Stimulated activated memory B cell treated with anti-CD40 and anti-IgM and Interleukin-4, amounts not matched to agents 10 μg/mL and 1 μg/mL and 100 μg/mL, for 72 hours (primary cell): Measurements from ENCODE around the gene TRAF4.
"Not testable (repeated sequence)": the region's sequence is repeated elsewhere in the genome, so short reads cannot be mapped to it uniquely, and the experiment has no call there.

ENCODE experiments used
- ATAC-seq: fragments of 150-1000 bp; cut with Tn5 transposase; 2 replicates; pipeline ENCODE4 v1.10.0; 2021
- H3K27ac Mint-ChIP-seq: one replicate; pipeline ENCODE4 v1.8.0; 2022; ENCODE audit warnings: mild to moderate bottlenecking, mixed read lengths
- H3K27me3 Mint-ChIP-seq: one replicate; pipeline ENCODE4 v1.8.0; 2022; ENCODE audit warnings: mixed read lengths
- H3K36me3 Mint-ChIP-seq: one replicate; pipeline ENCODE4 v1.8.0; 2022; ENCODE audit warnings: mixed read lengths
- H3K4me1 Mint-ChIP-seq: one replicate; pipeline ENCODE4 v1.8.0; 2022; ENCODE audit warnings: mixed read lengths
- H3K4me3 Mint-ChIP-seq: one replicate; pipeline ENCODE4 v1.8.0; 2022; ENCODE audit warnings: mild to moderate bottlenecking, moderate library complexity, mixed read lengths
- H3K9me3 Mint-ChIP-seq: one replicate; pipeline ENCODE4 v1.8.0; 2022; ENCODE audit warnings: mixed read lengths

Gene TRAF4

DNA sequence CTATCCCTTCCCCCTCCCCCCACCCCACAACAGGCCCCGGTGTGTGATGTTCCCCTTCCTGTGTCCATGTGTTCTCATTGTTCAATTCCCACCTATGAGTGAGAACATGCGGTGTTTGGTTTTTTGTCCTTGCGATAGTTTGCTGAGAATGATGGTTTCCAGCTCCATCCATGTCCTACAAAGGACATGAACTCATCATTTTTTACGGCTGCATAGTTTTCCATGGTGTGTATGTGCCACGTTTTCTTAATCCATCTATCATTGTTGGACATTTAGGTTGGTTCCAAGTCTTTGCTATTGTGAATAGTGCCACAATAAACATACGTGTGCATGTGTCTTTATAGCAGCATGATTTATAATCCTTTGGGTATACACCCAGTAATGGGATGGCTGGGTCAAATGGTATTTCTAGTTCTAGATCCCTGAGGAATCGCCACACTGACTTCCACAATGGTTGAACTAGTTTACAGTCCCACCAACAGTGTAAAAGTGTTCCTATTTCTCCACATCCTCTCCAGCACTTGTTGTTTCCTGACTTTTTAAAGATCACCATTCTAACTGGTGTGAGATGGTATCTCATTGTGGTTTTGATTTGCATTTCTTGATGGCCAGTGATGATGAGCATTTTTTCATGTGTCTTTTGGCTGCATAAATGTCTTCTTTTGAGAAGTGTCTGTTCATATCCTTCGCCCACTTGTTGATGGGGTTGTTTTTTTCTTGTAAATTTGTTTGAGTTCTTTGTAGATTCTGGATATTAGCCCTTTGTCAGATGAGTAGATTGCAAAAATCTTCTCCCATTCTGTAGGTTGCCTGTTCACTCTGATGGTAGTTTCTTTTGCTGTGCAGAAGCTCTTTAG lies 7.7 kb upstream of the TRAF4 start:
- H3K4me1 Mint-ChIP-seq, result peaks cover 72% of the 10 kb centered on the region
- ATAC-seq, H3K27me3 Mint-ChIP-seq, H3K27ac Mint-ChIP-seq, H3K9me3 Mint-ChIP-seq, H3K4me3 Mint-ChIP-seq: not testable (repeated sequence)
- peaks cover 39% of the 10 kb centered on the region for H3K36me3 Mint-ChIP-seq

DNA sequence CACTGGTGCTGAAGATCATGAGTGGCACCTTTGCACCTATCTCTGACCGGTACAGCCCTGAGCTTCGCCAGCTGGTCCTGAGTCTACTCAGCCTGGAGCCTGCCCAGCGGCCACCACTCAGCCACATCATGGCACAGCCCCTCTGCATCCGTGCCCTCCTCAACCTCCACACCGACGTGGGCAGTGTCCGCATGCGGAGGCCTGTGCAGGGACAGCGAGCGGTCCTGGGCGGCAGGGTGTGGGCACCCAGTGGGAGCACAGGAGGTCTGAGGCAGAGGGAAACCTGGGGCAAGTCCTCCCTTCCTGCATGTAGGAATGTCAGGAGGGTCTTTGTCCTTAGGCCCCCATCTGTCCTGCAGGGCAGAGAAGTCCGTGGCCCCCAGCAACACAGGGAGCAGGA lies 6.5 kb upstream of the TRAF4 start:
- H3K9me3 Mint-ChIP-seq, result peaks cover under 1% of the 10 kb centered on the region
- no peak for ATAC-seq
- peak overlapping the region; percentile 93 for H3K27ac Mint-ChIP-seq
- peak overlapping the region; percentile 73 for H3K4me3 Mint-ChIP-seq
- peaks cover 42% of the 10 kb centered on the region for H3K36me3 Mint-ChIP-seq
- no peaks in the 10 kb centered on the region for H3K27me3 Mint-ChIP-seq
- H3K4me1 Mint-ChIP-seq, result peaks cover 83% of the 10 kb centered on the region

DNA sequence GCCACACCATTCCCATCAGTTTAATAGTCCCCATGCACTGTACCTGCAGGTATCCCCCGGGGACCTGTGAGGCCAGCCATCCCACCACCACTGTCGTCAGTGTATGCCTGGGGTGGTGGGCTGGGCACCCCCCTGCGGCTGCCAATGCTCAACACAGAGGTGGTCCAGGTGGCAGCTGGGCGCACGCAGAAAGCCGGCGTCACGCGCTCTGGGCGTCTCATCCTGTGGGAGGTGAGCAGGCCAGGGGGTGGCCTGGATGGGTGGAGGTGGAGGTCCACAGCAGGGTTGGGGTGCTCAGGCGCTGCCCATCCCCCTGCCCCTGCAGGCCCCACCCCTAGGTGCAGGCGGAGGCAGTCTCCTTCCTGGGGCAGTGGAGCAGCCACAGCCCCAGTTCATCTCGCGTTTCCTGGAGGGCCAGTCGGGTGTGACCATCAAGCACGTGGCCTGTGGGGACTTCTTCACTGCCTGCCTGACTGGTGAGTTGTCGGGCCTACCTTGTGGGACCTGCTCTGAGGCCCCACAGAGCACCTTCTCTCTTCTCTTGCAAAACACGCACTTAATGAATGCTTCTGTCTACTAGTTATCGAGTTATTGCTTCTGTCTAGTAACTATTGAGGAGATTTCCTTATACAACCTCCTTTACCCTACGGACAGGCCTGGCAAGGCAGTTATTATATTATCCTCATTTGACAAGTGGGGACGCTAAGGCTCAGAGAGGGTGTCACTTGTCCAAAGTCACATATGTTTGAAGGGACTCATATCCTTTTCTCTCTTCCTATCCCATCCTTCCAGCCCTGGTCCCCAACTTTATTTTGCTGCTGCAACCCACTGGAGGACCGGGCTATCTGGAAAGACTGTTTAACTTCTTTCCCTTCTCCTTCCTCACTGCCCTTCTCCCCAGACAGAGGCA lies 5.8 kb upstream of the TRAF4 start:
- H3K27me3 Mint-ChIP-seq, result no peaks in the 10 kb centered on the region
- H3K9me3 Mint-ChIP-seq, result no peaks in the 10 kb centered on the region
- H3K4me1 Mint-ChIP-seq, result peaks cover 87% of the 10 kb centered on the region
- peak overlapping the region; percentile 73 for H3K4me3 Mint-ChIP-seq
- H3K36me3 Mint-ChIP-seq, result peaks cover 42% of the 10 kb centered on the region
- H3K27ac Mint-ChIP-seq, result peak overlapping the region; percentile 93
- ATAC-seq, result peak; percentile 89

DNA sequence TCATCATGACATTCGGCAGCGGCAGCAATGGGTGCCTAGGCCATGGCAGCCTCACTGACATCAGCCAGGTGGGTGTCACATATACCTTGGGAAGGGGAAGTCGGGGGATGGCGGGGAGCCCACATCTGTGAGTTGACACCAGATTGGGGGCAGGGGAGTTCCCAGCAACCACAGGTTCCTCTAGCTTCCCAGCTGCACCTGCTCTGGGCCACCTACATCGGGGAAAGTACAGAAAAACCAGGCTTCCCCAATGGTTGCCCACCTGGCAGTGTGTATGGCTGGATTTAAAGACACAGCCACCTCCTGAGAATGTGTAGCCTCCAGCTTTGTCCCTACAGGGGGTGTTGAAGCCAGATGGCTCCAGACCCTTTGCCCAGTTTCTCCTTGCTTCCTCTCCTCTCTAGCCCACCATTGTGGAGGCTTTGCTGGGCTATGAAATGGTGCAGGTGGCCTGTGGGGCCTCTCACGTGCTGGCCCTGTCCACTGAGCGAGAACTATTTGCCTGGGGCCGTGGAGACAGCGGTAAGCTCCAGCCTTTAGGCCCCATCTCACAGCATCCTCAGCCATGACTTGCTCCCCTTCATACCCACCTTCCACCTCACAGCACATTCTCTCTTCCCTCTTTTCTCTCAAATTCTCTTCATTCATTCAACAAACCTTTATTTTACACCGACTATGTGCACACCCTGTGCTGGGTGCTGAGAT lies 5.0 kb upstream of the TRAF4 start:
- H3K9me3 Mint-ChIP-seq, result no peaks in the 10 kb centered on the region
- H3K4me3 Mint-ChIP-seq, result peak overlapping the region; percentile 73
- H3K27me3 Mint-ChIP-seq, result no peaks in the 10 kb centered on the region
- H3K27ac Mint-ChIP-seq, result peak overlapping the region; percentile 93
- H3K36me3 Mint-ChIP-seq, result peaks cover 40% of the 10 kb centered on the region
- peak; percentile 69 for ATAC-seq
- H3K4me1 Mint-ChIP-seq, result peaks cover 84% of the 10 kb centered on the region

DNA sequence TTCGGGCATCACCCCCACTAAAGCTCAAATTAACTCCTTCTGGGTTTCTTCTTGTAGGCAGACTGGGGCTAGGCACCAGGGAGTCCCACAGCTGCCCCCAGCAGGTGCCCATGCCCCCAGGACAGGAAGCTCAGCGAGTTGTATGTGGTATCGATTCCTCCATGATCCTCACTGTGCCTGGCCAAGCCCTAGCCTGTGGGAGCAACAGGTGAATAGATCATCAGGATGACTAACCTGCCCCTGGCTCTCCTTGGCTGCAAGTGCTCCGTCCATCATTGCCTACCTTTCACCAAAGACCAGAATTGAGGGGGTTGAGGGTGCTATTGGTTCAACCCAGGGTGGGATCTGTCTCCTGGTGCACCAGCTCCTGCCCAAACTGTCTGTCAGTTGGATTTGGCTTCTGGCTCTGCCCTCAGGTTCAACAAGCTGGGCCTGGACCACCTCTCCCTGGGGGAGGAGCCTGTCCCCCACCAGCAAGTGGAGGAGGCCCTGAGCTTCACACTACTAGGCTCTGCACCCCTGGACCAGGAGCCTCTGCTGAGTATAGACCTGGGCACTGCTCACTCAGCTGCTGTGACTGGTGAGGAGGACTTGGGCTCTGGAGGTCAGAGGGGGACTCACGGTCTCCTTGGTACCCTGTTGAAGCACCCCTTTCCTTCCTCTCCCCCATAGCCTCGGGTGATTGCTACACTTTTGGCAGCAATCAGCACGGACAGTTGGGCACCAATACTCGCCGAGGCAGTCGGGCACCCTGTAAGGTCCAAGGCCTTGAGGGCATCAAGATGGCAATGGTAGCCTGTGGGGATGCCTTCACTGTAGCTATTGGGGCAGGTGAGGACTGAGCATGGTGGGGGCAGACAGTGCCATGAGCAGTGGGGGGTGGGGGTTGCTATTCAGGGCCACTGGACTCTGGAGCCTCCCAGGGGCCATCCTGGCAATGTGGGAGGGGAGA lies 3.1 kb upstream of the TRAF4 start:
- H3K27me3 Mint-ChIP-seq, result no peaks in the 10 kb centered on the region
- H3K27ac Mint-ChIP-seq, result peak overlapping the region; percentile 93
- no peaks in the 10 kb centered on the region for H3K9me3 Mint-ChIP-seq
- peaks cover 73% of the 10 kb centered on the region for H3K4me1 Mint-ChIP-seq
- peak overlapping the region; percentile 89 for H3K4me3 Mint-ChIP-seq
- peaks cover 35% of the 10 kb centered on the region for H3K36me3 Mint-ChIP-seq
- ATAC-seq, result no peak

DNA sequence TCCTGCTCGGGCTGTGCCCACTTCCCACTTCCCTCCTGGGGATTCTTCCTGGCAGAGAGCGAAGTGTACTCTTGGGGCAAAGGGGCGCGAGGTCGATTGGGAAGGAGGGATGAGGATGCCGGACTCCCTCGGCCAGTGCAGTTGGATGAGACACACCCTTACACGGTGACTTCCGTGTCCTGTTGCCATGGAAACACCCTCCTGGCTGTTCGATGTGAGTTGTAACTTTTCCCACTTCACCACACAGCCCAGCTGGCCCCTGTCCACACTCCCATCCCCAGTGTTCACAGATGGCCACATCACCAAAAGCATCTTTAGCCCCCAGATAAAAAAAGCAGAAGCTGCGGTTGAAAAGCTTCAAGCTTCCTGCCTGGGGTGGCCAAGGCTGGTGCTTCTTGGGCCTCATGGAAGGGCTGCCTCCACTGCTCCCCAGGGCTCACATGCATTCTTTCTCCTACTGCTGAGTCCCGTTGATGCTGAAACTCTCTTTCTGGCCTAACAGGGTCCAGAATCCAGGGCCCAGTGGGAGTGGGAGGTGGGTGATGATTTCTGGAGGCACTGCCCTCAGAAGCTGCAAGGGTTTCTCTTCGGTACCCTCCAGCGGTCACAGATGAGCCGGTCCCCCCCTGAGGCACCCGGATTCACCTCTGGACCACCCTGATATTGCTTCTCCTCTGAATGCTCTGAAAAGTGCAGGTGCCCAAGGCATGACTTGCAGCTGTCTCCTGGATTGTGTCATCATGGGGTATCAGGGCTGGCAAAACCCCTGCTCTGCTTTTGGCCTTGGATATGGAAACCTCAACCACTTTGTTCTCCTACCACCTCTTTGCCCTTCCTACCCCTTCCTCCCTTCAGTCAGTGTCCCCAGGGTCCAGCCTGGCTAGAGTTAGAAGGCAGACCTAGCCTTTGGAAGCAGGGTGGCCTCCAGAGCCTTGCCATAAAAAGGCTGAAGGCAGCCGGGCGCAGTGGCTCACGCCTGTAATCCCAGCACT lies 2.2 kb upstream of the TRAF4 start:
- H3K36me3 Mint-ChIP-seq, result peaks cover 44% of the 10 kb centered on the region
- H3K4me1 Mint-ChIP-seq, result peaks cover 83% of the 10 kb centered on the region
- H3K27ac Mint-ChIP-seq, result peak overlapping the region; percentile 93
- H3K27me3 Mint-ChIP-seq, result no peaks in the 10 kb centered on the region
- peak; percentile 21 for ATAC-seq
- peak overlapping the region; percentile 89 for H3K4me3 Mint-ChIP-seq
- H3K9me3 Mint-ChIP-seq, result no peaks in the 10 kb centered on the region

DNA sequence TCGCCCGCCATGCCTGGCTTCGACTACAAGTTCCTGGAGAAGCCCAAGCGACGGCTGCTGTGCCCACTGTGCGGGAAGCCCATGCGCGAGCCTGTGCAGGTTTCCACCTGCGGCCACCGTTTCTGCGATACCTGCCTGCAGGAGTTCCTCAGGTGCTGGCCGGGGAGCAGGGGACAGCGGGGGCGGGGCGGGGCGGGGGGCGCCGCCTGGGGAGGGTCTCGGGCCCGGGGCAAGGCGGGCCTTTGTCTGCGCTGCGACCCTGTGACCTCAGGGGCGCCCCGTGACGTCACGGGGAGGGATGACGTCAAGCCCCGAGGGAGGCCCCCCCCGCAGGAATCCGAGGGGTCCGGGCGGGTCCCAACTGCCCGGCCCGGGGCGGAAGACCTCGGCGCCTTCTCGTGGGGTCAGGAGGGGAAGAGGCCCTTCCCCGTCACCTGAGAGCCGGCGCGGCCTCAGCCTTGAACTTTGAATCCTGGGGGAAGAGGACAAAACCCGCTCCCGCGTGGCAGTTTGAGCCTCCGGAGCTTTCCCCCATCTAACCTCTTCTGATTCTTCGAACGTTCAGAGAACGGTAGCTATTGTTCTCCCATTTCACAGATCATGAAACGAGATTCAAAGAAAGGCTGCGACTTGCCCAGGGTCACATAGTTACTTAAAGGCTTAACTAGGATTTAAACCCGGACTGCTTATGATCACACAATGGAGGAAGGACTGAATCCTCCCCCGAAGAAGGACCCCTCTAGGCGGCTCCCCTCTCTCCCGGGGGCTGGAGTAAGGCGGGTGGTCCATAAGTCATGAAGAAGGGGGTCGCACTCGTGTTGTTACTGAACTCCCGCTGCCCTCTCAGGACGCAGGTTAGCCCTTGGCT lies 527 bp downstream of the TRAF4 start:
- Mint-ChIP-seq H3K9me3 (no peaks in the 10 kb centered on the region), H3K27ac (peak overlapping the region; percentile 93), H3K4me1 (peaks cover 84% of the 10 kb centered on the region)

DNA sequence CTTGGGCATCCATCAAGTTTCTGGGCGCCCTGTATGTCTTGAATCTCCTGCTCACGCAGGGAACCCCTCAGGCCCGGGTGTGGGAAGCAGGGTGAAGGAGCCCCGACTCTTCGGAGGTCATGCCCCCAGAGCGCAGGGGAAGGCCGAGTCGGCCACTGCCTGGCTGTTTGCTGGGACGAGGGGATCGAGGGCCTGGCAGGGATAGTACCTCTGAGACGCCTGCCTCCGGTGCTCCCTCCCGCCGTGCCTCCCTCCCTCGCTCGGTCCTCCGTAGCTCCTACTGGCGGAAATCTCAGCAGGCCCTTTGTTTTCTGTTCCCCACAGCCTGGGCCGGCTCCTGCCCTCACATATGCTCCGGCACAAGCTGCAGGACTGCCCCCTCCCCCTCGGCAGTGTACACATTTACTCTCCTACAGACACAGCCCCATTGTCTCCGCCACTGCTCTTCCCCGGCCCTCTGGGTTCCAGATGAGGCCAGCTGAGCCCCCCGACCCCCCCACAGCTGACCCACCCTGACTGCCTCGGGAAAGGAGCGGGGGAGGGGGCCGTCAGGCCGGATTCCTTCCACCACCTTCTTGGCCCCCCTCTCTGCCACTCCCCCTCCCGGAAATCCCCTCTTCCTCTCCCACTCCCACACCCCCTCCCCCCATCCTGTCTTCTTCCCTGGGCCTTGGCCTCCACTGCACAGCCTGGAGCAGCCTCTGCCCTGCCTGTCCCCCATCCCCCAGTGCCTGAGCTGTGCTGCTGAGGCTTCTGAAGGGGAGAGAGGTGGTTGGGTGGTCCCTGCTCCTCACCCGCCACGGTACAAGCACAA lies 1.4 kb downstream of the TRAF4 start:
- Mint-ChIP-seq H3K4me3 (peak overlapping the region; percentile 95), H3K27ac (peak overlapping the region; percentile 93), H3K27me3 (no peaks in the 10 kb centered on the region), H3K9me3 (no peaks in the 10 kb centered on the region), H3K4me1 (peaks cover 77% of the 10 kb centered on the region), H3K36me3 (peaks cover 61% of the 10 kb centered on the region)
- no peak for ATAC-seq

More for the DNA sequence above, 527 bp downstream of the TRAF4 start:
- peak; percentile 54 for ATAC-seq
- Mint-ChIP-seq H3K4me3 (peak overlapping the region; percentile 95), H3K36me3 (peaks cover 60% of the 10 kb centered on the region), H3K27me3 (no peaks in the 10 kb centered on the region)

DNA sequence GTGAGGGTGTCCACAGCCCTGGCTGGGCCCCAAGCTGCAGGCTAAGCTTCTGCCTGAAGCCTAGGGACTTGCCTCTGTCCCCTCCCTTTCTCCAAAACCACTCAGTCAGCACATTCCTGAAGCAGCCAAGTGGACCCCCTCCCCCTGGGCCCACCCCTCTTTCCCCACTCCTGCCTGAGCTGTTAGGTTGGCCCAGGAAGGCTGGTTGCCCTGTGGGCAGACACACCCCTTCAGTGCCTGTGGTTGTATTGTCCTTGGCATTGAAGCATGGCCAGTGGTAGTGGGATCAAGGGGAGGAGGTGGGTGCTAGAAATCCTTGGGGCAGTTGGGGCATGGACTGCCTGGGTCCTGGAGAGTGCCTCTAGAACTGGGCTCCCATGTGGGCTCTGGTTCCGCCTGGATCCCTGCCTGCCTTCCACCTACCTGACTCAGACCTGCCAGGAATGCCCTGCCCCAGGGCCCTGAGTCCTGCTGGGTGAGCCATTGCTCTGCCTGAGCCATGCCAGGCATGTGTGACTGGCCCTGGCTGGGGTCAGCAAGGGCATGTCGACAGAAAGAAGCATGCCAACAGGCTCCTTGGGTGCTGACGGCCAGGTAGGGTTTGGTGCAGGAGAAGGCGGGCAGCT lies 2.1 kb downstream of the TRAF4 start:
- Mint-ChIP-seq H3K27ac (peak overlapping the region; percentile 93), H3K4me1 (peaks cover 70% of the 10 kb centered on the region), H3K36me3 (peaks cover 54% of the 10 kb centered on the region), H3K4me3 (peak overlapping the region; percentile 95), H3K27me3 (no peaks in the 10 kb centered on the region), H3K9me3 (no peaks in the 10 kb centered on the region)
- ATAC-seq, result no peak

DNA sequence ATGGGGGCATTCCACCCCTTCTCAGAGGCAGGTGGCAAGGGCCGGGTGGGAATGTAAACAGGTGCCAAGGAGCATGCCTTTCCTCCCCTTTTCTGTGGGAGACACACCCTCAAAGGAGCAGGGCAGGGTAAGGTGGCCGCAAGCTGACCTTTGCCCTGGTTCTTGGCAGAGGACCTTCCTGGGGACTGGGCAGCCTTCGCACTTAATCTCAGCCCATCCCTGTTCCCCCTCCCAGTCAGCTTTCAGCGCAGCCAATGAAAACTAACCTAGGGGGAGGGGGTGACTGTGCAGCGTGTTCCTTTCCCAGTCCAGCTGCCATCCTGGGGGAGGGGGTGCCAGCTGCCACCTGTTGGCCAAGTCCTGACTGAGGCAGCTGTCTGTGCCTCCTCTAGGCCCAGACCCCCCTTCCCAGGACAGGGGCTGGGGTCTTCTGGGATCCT lies 2.8 kb downstream of the TRAF4 start:
- Mint-ChIP-seq H3K4me1 (peaks cover 62% of the 10 kb centered on the region), H3K27ac (peak overlapping the region; percentile 93), H3K9me3 (no peaks in the 10 kb centered on the region), H3K4me3 (peak overlapping the region; percentile 95), H3K27me3 (no peaks in the 10 kb centered on the region), H3K36me3 (peaks cover 48% of the 10 kb centered on the region)
- ATAC-seq, result no peak

DNA sequence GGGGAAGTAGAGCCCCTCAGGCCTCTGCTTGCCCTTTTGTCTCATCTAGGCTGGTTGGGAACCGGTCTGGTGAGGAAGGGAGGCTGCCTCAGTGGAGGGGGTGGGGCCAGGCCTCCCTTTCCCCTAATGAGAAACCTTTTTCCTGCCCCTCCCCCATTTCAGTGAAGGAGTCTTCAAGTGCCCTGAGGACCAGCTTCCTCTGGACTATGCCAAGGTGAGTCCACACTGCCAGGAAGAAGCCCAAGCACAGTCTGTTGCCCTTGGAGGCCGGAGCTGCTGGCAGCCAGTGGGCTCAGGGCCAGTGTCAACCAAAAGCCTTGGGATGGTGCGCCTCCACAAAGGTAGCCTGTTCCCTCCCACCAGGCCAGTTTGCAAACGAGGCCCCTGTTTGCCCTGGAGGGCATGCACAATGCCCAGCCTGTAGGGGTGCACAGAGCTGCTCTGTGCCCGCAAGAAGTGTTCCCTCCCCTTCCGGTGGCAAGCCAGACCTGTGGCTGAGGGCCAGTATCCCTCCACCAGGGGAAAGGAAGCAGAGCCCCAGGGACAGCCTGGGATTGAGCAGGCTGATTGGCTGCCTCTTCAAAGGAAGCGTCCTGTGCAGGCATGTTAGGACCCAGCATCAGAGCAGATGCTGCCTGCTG lies 3.4 kb downstream of the TRAF4 start:
- peak overlapping the region; percentile 95 for H3K4me3 Mint-ChIP-seq
- H3K4me1 Mint-ChIP-seq, result peaks cover 57% of the 10 kb centered on the region
- no peak for ATAC-seq
- no peaks in the 10 kb centered on the region for H3K27me3 Mint-ChIP-seq
- peak overlapping the region; percentile 93 for H3K27ac Mint-ChIP-seq
- no peaks in the 10 kb centered on the region for H3K9me3 Mint-ChIP-seq
- peaks cover 48% of the 10 kb centered on the region for H3K36me3 Mint-ChIP-seq
